ENCODE data around the gene FANCC.

The FANCC gene

DNA sequence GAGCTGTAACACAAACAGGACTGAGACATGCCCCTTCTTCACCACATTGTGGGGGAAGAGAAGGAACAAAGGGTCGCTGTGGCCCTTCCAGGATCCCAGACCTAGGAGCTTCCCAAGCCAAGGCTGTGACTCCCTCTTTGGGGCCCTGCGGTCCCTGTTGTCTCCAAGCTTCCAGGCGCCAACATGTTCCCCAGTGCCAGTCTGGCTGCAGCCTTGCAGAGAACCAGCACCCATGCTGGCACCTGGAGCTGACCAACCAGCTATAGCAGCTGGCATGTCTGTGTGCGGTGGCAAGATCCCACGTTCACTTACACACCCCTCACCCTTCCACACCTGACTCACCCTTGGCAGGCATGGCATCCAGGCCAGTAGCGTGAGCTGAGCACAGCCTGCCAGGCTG lies 20.7 kb upstream of the FANCC start:
- Histone ChIP-seq H3K27me3 (ENCODE audit: control insufficient read depth in 1 of 2, insufficient read depth in 1 of 2, low read length in 2 of 2) (peaks cover 0 to under 1% of the 10 kb centered on the region in 2 experiments), H4K91ac (ENCODE audit: low read length) (no peak overlapping the region), H2AK5ac (ENCODE audit: low read length, severe bottlenecking) (no peak overlapping the region), H2AFZ (ENCODE audit: low read depth, low read length) (no peak overlapping the region), H3K4me3 (ENCODE audit: insufficient read depth in 1 of 2, low read depth in 1 of 2, low read length in 2 of 2) (no peak overlapping the region), H3K23ac (ENCODE audit: low read length in 2 of 2) (no peak overlapping the region), H3K14ac (ENCODE audit: low read length in 2 of 2) (no peak overlapping the region), H3K9ac (ENCODE audit: low read length) (no peak overlapping the region), H3K9me3 (ENCODE audit: control insufficient read depth, low read length) (peaks cover 5% of the 10 kb centered on the region), H3K79me1 (replicated peaks; ENCODE audit: low read length, poor library complexity, severe bottlenecking) (no peaks in the 10 kb centered on the region), H2BK12ac (ENCODE audit: low read length in 2 of 2) (no peak overlapping the region), H3K4me2 (ENCODE audit: low read length, poor library complexity, severe bottlenecking) (no peak overlapping the region), H3K27ac (ENCODE audit: low read length, poor library complexity, severe bottlenecking) (no peak overlapping the region), H2BK120ac (ENCODE audit: low read depth, low read length) (no peak overlapping the region), H2BK15ac (ENCODE audit: low read depth, poor library complexity, severe bottlenecking) (no peak overlapping the region), H3K18ac (ENCODE audit: low read depth in 1 of 2, low read length in 2 of 2) (no peak overlapping the region), H3K4ac (ENCODE audit: low read depth in 1 of 2, low read length in 2 of 2) (no peak overlapping the region), H2BK5ac (ENCODE audit: low read depth, low read length, poor library complexity, severe bottlenecking) (no peak overlapping the region), H4K8ac (ENCODE audit: low read length) (peak overlapping the region; percentile 29), H3K4me1 (ENCODE audit: control insufficient read depth, insufficient read depth, low read depth, low read length) (no peaks in the 10 kb centered on the region), H3K36me3 (ENCODE audit: control insufficient read depth in 1 of 2, insufficient read depth in 2 of 2, low read depth in 1 of 2, low read length in 2 of 2) (no peaks in the 10 kb centered on the region)
- no peak for DNase-seq
- WGBS = 97% methylated on average over 6 of the region's 6 CpGs

DNA sequence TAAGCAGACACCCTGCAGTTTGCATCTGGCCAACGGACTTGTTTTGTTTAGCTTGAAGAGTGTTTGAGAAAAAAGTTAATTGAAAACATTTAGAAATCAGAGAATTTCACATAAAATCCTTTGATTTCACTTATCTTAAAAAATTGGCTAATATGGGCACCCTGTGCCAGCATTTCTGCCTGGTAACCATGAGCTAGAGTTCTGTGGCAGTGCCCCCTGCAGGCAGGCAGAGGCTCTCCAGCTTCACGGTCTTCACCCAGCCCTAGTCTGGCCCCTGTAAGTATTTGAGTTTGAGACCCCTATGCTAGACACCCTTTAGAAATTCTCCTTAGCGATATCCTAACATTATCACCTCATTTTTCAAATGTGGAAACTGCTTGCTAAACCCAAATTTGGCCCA lies 18.8 kb upstream of the FANCC start:
- Histone ChIP-seq H4K8ac (ENCODE audit: low read length) (no peak overlapping the region), H3K36me3 (ENCODE audit: control insufficient read depth in 1 of 2, insufficient read depth in 2 of 2, low read depth in 1 of 2, low read length in 2 of 2) (no peaks in the 10 kb centered on the region), H3K9ac (ENCODE audit: low read length) (no peak overlapping the region), H2BK12ac (ENCODE audit: low read length in 2 of 2) (no peak overlapping the region), H3K14ac (ENCODE audit: low read length in 2 of 2) (no peak overlapping the region), H3K27ac (ENCODE audit: low read length, poor library complexity, severe bottlenecking) (no peak overlapping the region), H2AFZ (ENCODE audit: low read depth, low read length) (no peak overlapping the region), H3K4me2 (ENCODE audit: low read length, poor library complexity, severe bottlenecking) (no peak overlapping the region), H2BK120ac (ENCODE audit: low read depth, low read length) (no peak overlapping the region), H3K4ac (ENCODE audit: low read depth in 1 of 2, low read length in 2 of 2) (no peak overlapping the region), H3K9me3 (ENCODE audit: control insufficient read depth, low read length) (peaks cover 5% of the 10 kb centered on the region), H3K4me3 (ENCODE audit: insufficient read depth in 1 of 2, low read depth in 1 of 2, low read length in 2 of 2) (no peak overlapping the region), H3K4me1 (ENCODE audit: control insufficient read depth, insufficient read depth, low read depth, low read length) (no peaks in the 10 kb centered on the region), H3K18ac (ENCODE audit: low read depth in 1 of 2, low read length in 2 of 2) (no peak overlapping the region), H2AK5ac (ENCODE audit: low read length, severe bottlenecking) (no peak overlapping the region), H3K27me3 (ENCODE audit: control insufficient read depth in 1 of 2, insufficient read depth in 1 of 2, low read length in 2 of 2) (no peaks in the 10 kb centered on the region), H3K23ac (ENCODE audit: low read length in 2 of 2) (no peak overlapping the region), H2BK5ac (ENCODE audit: low read depth, low read length, poor library complexity, severe bottlenecking) (no peak overlapping the region), H3K79me1 (replicated peaks; ENCODE audit: low read length, poor library complexity, severe bottlenecking) (no peaks in the 10 kb centered on the region), H4K91ac (ENCODE audit: low read length) (no peak overlapping the region), H2BK15ac (ENCODE audit: low read depth, poor library complexity, severe bottlenecking) (no peak overlapping the region)
- no peak for DNase-seq
- WGBS = 71% methylated on average over 2 of the region's 3 CpGs

DNA sequence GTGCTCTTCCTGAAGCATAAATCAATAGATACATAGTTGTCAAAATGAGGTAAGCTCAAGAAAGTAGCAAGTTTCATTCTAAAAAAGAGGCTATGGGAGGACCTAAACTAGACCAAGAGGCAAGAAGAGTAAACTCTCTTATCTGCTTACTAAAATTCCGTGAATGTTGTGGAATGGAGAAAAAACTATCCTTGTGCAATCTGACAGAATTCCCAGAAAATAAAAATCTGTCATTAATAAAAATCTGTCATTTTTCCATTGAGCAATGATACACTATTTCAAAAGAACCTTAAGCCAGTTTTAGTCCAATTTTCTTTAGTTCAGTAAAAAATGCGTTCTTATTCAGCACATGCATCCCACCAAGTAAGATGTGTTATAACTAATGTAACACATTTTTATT lies 15.9 kb upstream of the FANCC start:
- Histone ChIP-seq H2BK12ac (ENCODE audit: low read length in 2 of 2) (no peak overlapping the region), H3K4me1 (ENCODE audit: control insufficient read depth, insufficient read depth, low read depth, low read length) (no peaks in the 10 kb centered on the region), H3K79me1 (replicated peaks; ENCODE audit: low read length, poor library complexity, severe bottlenecking) (no peaks in the 10 kb centered on the region), H2AFZ (ENCODE audit: low read depth, low read length) (no peak overlapping the region), H3K9me3 (ENCODE audit: control insufficient read depth, low read length) (peaks cover 5% of the 10 kb centered on the region), H3K14ac (ENCODE audit: low read length in 2 of 2) (no peak overlapping the region), H3K27me3 (ENCODE audit: control insufficient read depth in 1 of 2, insufficient read depth in 1 of 2, low read length in 2 of 2) (no peaks in the 10 kb centered on the region), H3K4me2 (ENCODE audit: low read length, poor library complexity, severe bottlenecking) (no peak overlapping the region), H4K8ac (ENCODE audit: low read length) (no peak overlapping the region), H3K27ac (ENCODE audit: low read length, poor library complexity, severe bottlenecking) (no peak overlapping the region), H2BK5ac (ENCODE audit: low read depth, low read length, poor library complexity, severe bottlenecking) (no peak overlapping the region), H2BK15ac (ENCODE audit: low read depth, poor library complexity, severe bottlenecking) (no peak overlapping the region), H3K4me3 (ENCODE audit: insufficient read depth in 1 of 2, low read depth in 1 of 2, low read length in 2 of 2) (no peak overlapping the region), H3K4ac (ENCODE audit: low read depth in 1 of 2, low read length in 2 of 2) (no peak overlapping the region), H2AK5ac (ENCODE audit: low read length, severe bottlenecking) (no peak overlapping the region), H3K9ac (ENCODE audit: low read length) (no peak overlapping the region), H4K91ac (ENCODE audit: low read length) (no peak overlapping the region), H3K18ac (ENCODE audit: low read depth in 1 of 2, low read length in 2 of 2) (no peak overlapping the region), H3K36me3 (ENCODE audit: control insufficient read depth in 1 of 2, insufficient read depth in 2 of 2, low read depth in 1 of 2, low read length in 2 of 2) (no peaks in the 10 kb centered on the region), H3K23ac (ENCODE audit: low read length in 2 of 2) (no peak overlapping the region), H2BK120ac (ENCODE audit: low read depth, low read length) (no peak overlapping the region)
- no CpG with 5 or more reads among the region's 2 CpGs for WGBS
- peak; percentile 19 for DNase-seq

DNA sequence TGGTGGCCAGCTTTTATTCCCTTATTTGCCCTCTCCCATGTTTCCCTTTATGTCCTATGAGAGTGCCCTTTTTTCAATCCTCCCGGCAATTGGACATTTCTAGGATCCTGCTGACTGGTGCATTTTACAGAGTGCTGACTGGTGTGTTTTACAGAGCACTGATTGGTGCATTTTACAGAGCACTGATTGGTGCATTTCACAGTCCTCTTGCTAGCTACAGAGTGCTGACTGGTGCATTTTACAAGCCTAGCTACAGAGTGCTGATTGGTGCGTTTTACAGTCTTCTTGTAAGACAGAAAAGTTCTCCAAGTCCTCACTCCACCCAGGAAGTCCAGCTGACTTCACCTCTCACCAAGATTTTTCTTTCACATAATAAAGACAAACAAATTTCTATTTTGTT lies 15.4 kb upstream of the FANCC start:
- Histone ChIP-seq H3K9ac (ENCODE audit: low read length) (no peak overlapping the region), H3K4me2 (ENCODE audit: low read length, poor library complexity, severe bottlenecking) (no peak overlapping the region), H3K27me3 (ENCODE audit: control insufficient read depth in 1 of 2, insufficient read depth in 1 of 2, low read length in 2 of 2) (no peaks in the 10 kb centered on the region), H3K14ac (ENCODE audit: low read length in 2 of 2) (no peak overlapping the region), H2AFZ (ENCODE audit: low read depth, low read length) (no peak overlapping the region), H2BK15ac (ENCODE audit: low read depth, poor library complexity, severe bottlenecking) (no peak overlapping the region), H2AK5ac (ENCODE audit: low read length, severe bottlenecking) (no peak overlapping the region), H3K79me1 (replicated peaks; ENCODE audit: low read length, poor library complexity, severe bottlenecking) (no peaks in the 10 kb centered on the region), H3K27ac (ENCODE audit: low read length, poor library complexity, severe bottlenecking) (no peak overlapping the region), H2BK12ac (ENCODE audit: low read length in 2 of 2) (no peak overlapping the region), H4K91ac (ENCODE audit: low read length) (no peak overlapping the region), H3K4me1 (ENCODE audit: control insufficient read depth, insufficient read depth, low read depth, low read length) (no peaks in the 10 kb centered on the region), H3K23ac (ENCODE audit: low read length in 2 of 2) (no peak overlapping the region), H2BK5ac (ENCODE audit: low read depth, low read length, poor library complexity, severe bottlenecking) (no peak overlapping the region), H4K8ac (ENCODE audit: low read length) (no peak overlapping the region), H2BK120ac (ENCODE audit: low read depth, low read length) (no peak overlapping the region), H3K4me3 (ENCODE audit: insufficient read depth in 1 of 2, low read depth in 1 of 2, low read length in 2 of 2) (no peak overlapping the region), H3K9me3 (ENCODE audit: control insufficient read depth, low read length) (peaks cover 5% of the 10 kb centered on the region), H3K18ac (ENCODE audit: low read depth in 1 of 2, low read length in 2 of 2) (no peak overlapping the region), H3K4ac (ENCODE audit: low read depth in 1 of 2, low read length in 2 of 2) (no peak overlapping the region), H3K36me3 (ENCODE audit: control insufficient read depth in 1 of 2, insufficient read depth in 2 of 2, low read depth in 1 of 2, low read length in 2 of 2) (no peaks in the 10 kb centered on the region)
- DNase-seq = no peak
- WGBS = 88% methylated on average over 2 of the region's 2 CpGs

All from mesenchymal stem cell (in vitro differentiated cells and primary cell).